HepG2 (cell line): ENCODE results near the gene PLBD1. TPM values are rescaled to one million over a fixed set of nuclear protein-coding genes. Genes with fewer than 3 reads are reported as not detected.

Source experiments
- ATAC-seq: fragments of 200-7000 bp; cut with Tn5 transposase; 3 replicates; pipeline ENCODE4 v1.9.1; 2020; ENCODE audit warnings: mild to moderate bottlenecking, moderate library complexity
- BruUV-seq: library from RNA; stranded (reverse); fragments of 400-500 nt; replicated peaks from 2 replicates; lab custom pipeline; 2021; lab: Mats Ljungman, UMichigan
- CTCF ChIA-PET: fragments of 300-600 bp; formaldehyde crosslinking; extraction: SDS; loops from one replicate; lab custom pipeline; 2021; ENCODE audit warnings: low total read pairs, inconsistent platforms, low intra/inter-chr PET ratio; lab: Yijun Ruan, JAX
- POLR2A ChIA-PET: fragments of 350-600 bp; sonication (Branson Sonifier 250); formaldehyde crosslinking; loops from one replicate; lab custom pipeline; 2020; ENCODE audit warnings: antibody characterized with exemption, inconsistent platforms; lab: Yijun Ruan, JAX
- DNase-seq: peaks from one replicate; pipeline ENCODE4 v3.0.0-alpha.2; 2015; ENCODE audit warnings: low spot score
- FAIRE-seq: peaks from 3 replicates; lab custom pipeline; 2011; peaks lifted over from hg19 to GRCh38; lab: Jason Lieb, UNC
- H2AFZ ChIP-seq: one replicate; pipeline ENCODE4 v1.6.1; 2011; ENCODE audit warnings: low read length, inconsistent platforms
- H3K27ac ChIP-seq: fragments of 300-600 bp; 3 replicates; pipeline ENCODE4 v1.8.0; 2011; ENCODE audit warnings: mixed run types, mild to moderate bottlenecking, mixed read lengths, low read length, inconsistent platforms; ENCODE audit not compliant: insufficient read depth; ENCODE audit errors: extremely low read length
- H3K27me3 ChIP-seq, 2 experiments: fragments of 200-600 bp in 1 of 2; 2 replicates in 1 of 2; 3 replicates in 1 of 2; pipeline versions ENCODE4 v1.6.0 to v1.8.0; 2011; ENCODE audit warnings: low read length in 2 of 2, mild to moderate bottlenecking in 2 of 2, moderate library complexity in 2 of 2, inconsistent platforms in 1 of 2; ENCODE audit not compliant: insufficient read depth in 2 of 2, control insufficient read depth in 1 of 2
- H3K36me3 ChIP-seq, 2 experiments: fragments of 200-600 bp in 1 of 2; replicated peaks in 1 of 2; 2 replicates in 1 of 2; 3 replicates in 1 of 2; pipeline versions ENCODE4 v1.5.1 to v1.8.0; 2011; ENCODE audit warnings: low read length in 2 of 2, inconsistent platforms in 1 of 2; ENCODE audit not compliant: insufficient read depth in 2 of 2, control insufficient read depth in 1 of 2
- H3K4me1 ChIP-seq: 2 replicates; pipeline ENCODE4 v1.5.1; 2012; ENCODE audit warnings: low read length, inconsistent platforms; ENCODE audit not compliant: insufficient read depth
- H3K4me2 ChIP-seq: 2 replicates; pipeline ENCODE4 v1.6.0; 2011; ENCODE audit warnings: low read depth, low read length, inconsistent platforms
- H3K4me3 ChIP-seq, 3 experiments: fragments of 200-600 bp in 1 of 3; sonication (generic), shearing (Covaris generic) in 1 of 3; replicated peaks in 1 of 3; 2 replicates each; pipeline ENCODE4 v1.5.1; 2011 to 2016; ENCODE audit warnings: low read length in 3 of 3, inconsistent platforms in 2 of 3, low read depth in 2 of 3, mild to moderate bottlenecking in 2 of 3, control low read depth in 1 of 3, mixed read lengths in 1 of 3; ENCODE audit not compliant: insufficient read depth in 1 of 3
- H3K79me2 ChIP-seq: one replicate; pipeline ENCODE4 v1.6.1; 2011; ENCODE audit warnings: low read length, inconsistent platforms; ENCODE audit not compliant: insufficient read depth
- H3K9ac ChIP-seq: 2 replicates; pipeline ENCODE4 v1.6.0; 2011; ENCODE audit warnings: mild to moderate bottlenecking, low read depth, low read length, inconsistent platforms; ENCODE audit not compliant: insufficient read depth
- H3K9me3 ChIP-seq: 2 replicates; pipeline ENCODE4 v1.5.1; 2012; ENCODE audit warnings: mild to moderate bottlenecking, low read length
- H4K20me1 ChIP-seq: 2 replicates; pipeline ENCODE4 v1.6.0; 2011; ENCODE audit warnings: inconsistent platforms, mild to moderate bottlenecking, low read length, moderate library complexity; ENCODE audit not compliant: insufficient read depth
- BHLHE40 ChIP-seq: IDR thresholded peaks from 2 replicates; pipeline ENCODE4 v1.6.1; 2011; ENCODE audit warnings: low read length, improper control_type of control experiment
- FOXP4 ChIP-seq: sonication (generic); formaldehyde crosslinking; IDR thresholded peaks from 2 replicates; pipeline ENCODE4 v1.4.0; 2020; ENCODE audit warnings: missing genetic modification reagents
- HOXA9 ChIP-seq: sonication (generic); formaldehyde crosslinking; IDR thresholded peaks from 2 replicates; pipeline ENCODE4 v1.8.1; 2022; ENCODE audit warnings: missing genetic modification reagents, mild to moderate bottlenecking, moderate library complexity, borderline replicate concordance
- JARID2 ChIP-seq: sonication (generic); formaldehyde crosslinking; IDR thresholded peaks from 2 replicates; pipeline ENCODE4 v1.8.1; 2023; ENCODE audit warnings: missing genetic modification reagents, inconsistent platforms; ENCODE audit not compliant: insufficient replicate concordance
- NCOR1 ChIP-seq: fragments of 200-600 bp; sonication (generic); IDR thresholded peaks from 2 replicates; pipeline ENCODE4 v1.7.0; 2017; ENCODE audit warnings: antibody characterized with exemption, low read length, borderline replicate concordance
- ZBTB10 ChIP-seq: sonication (generic); formaldehyde crosslinking; IDR thresholded peaks from 2 replicates; pipeline ENCODE4 v1.4.0; 2020; ENCODE audit warnings: missing genetic modification reagents, borderline replicate concordance
- ZKSCAN1 ChIP-seq: fragments of 150-350 bp; IDR thresholded peaks from 2 replicates; pipeline ENCODE4 v1.6.1; 2014; ENCODE audit warnings: low read length
- ZNF30 ChIP-seq: sonication (generic); formaldehyde crosslinking; IDR thresholded peaks from 2 replicates; pipeline ENCODE4 v1.5.0; 2020; ENCODE audit warnings: mild to moderate bottlenecking, missing genetic modification reagents
- ZNF317 ChIP-seq: sonication (generic); formaldehyde crosslinking; IDR thresholded peaks from 2 replicates; pipeline ENCODE4 v1.5.0; 2020; ENCODE audit warnings: mild to moderate bottlenecking, missing genetic modification reagents
- ZNF335 ChIP-seq: sonication (generic); formaldehyde crosslinking; IDR thresholded peaks from 2 replicates; pipeline ENCODE4 v1.4.0; 2020; ENCODE audit warnings: missing genetic modification reagents
- ZNF503 ChIP-seq: sonication (generic); formaldehyde crosslinking; IDR thresholded peaks from 2 replicates; pipeline ENCODE4 v1.4.0; 2020; ENCODE audit warnings: missing genetic modification reagents
- ZSCAN12 ChIP-seq: sonication (generic); formaldehyde crosslinking; IDR thresholded peaks from 2 replicates; pipeline ENCODE4 v1.9.0; 2021; ENCODE audit warnings: mild to moderate bottlenecking, missing genetic modification reagents
- ZSCAN25 ChIP-seq: sonication (generic); formaldehyde crosslinking; IDR thresholded peaks from 2 replicates; pipeline ENCODE4 v1.8.0; 2022; ENCODE audit warnings: mild to moderate bottlenecking, missing genetic modification reagents
- WGBS: methylation state at CpG from one replicate; pipeline ENCODE4 v1.1.6; 2017; ENCODE audit warnings: low lambda C conversion rate; 5-methylcytosine and 5-hydroxymethylcytosine counted together
- in situ Hi-C: cut with HindIII; loops from 2 replicates; pipeline ENCODE4 v1.10.0; 2017; ENCODE audit warnings: low pct_unique_long_range_greater_than_20kb; ENCODE audit not compliant: extremely low pct_ligation_motif_present
- intact Hi-C: fragments of 100-400 bp; cut with micrococcal nuclease; formaldehyde crosslinking; loops from one replicate; pipeline ENCODE4 v1.10.0; 2022; ENCODE audit not compliant: unreplicated experiment
- polyA plus RNA-seq, 8 experiments: library from polyadenylated mRNA; depleted of rRNA in 3 of 8; stranded (reverse) in 7 of 8; unstranded in 1 of 8; fragments of >200 nt; fragmentation: Illumina TruSeq in 4 of 8; extraction: Trizol in 4 of 8; gene quantifications; 2 replicates each; pipeline versions ENCODE4 v1.2.1 to v1.2.3, GENCODE V29; 2011 to 2016; ENCODE audit warnings: low read depth in 4 of 8, missing spikeins in 1 of 8, mixed read lengths in 1 of 8; ENCODE audit not compliant: insufficient read depth in 1 of 8
- total RNA-seq, 5 experiments: library from RNA; depleted of rRNA; stranded (reverse); fragments of >200 nt; fragmentation: Illumina TruSeq; extraction: Trizol; gene quantifications; 2 replicates each; pipeline ENCODE4 v1.2.3, GENCODE V29; 2016; ENCODE audit warnings: low read depth in 1 of 5

The PLBD1 gene
- total and polyA plus RNA-seq, 2 of the 13 experiments (the other 11 are each of a cell fraction or from before 2014, with no cell fraction given), result not detected

- Histone ChIP-seq H3K27ac (no peak overlapping the region), H4K20me1 (no peaks in the 10 kb centered on the region), H3K9me3 (peaks cover 15% of the 10 kb centered on the region), H2AFZ (no peak overlapping the region), H3K27me3 (no peaks in the 10 kb centered on the region; a peak in 1 of 5 replicates), H3K79me2 (no peaks in the 10 kb centered on the region), H3K4me3 (no peak overlapping the region), H3K4me1 (no peaks in the 10 kb centered on the region), H3K4me2 (no peak overlapping the region), H3K9ac (no peak overlapping the region), H3K36me3 (no peaks in the 10 kb centered on the region)
- in situ Hi-C loops, result no loop called here
- TF ChIP-seq NCOR1 (no peak), BHLHE40 (no peak), ZSCAN25 (no peak), ZKSCAN1 (no peak), ZNF317 (CRISPR knock-in tag) (no peak), HOXA9 (CRISPR knock-in tag) (no peak), ZSCAN12 (CRISPR knock-in tag) (no peak), JARID2 (CRISPR knock-in tag) (no peak), ZBTB10 (CRISPR knock-in tag) (no peak), ZNF30 (CRISPR knock-in tag) (no peak), ZNF503 (CRISPR knock-in tag) (no peak), FOXP4 (CRISPR knock-in tag) (no peak), ZNF335 (CRISPR knock-in tag) (no peak)
- FAIRE-seq, result no peak
- ChIA-PET CTCF (no interaction called here), POLR2A (no interaction called here)
- BruUV-seq, result no TSS peak
- DNase-seq, result no peak
- ATAC-seq, result no peak
- intact Hi-C loops, result no loop called here
- WGBS, result 23% methylated on average over 3 of the region's 3 CpGs
These were observed 45.3 kb upstream of the PLBD1 start for GRCh38 chr12:14612898-14613445.
